ENCODE results near the gene MC4R. TPM values are rescaled to one million over a fixed set of nuclear protein-coding genes. Genes with fewer than 3 reads are reported as not detected.

MC4R gene
- total and polyA plus RNA-seq, 7 donors: not detected

- 86 to 93% (median 92%) methylated on average over 1 of the region's 1 CpG for WGBS, 3 donors
- ATAC-seq: no peak
- Histone ChIP-seq H3K9me3 (no peaks in the 10 kb centered on the region), H3K4me3 (no peak overlapping the region), H3K4me1 (no peaks in the 10 kb centered on the region), H3K27ac (no peak overlapping the region), H3K27me3 (ENCODE audit: insufficient read depth in 3 of 3, low read length in 2 of 3) (no peaks in the 10 kb centered on the region), H3K36me3 (ENCODE audit: insufficient read depth in 1 of 2, low read depth in 1 of 2) (no peaks in the 10 kb centered on the region)
- no peak for DNase-seq
- intact Hi-C loops (cut with DNase I): no loop called here
- no peak for TF ChIP-seq CTCF (IDR thresholded peaks at IDR 0.05)
Measured at GRCh38 chr18:60358516-60358915, 14.1 kb downstream of the MC4R start.

DNA sequence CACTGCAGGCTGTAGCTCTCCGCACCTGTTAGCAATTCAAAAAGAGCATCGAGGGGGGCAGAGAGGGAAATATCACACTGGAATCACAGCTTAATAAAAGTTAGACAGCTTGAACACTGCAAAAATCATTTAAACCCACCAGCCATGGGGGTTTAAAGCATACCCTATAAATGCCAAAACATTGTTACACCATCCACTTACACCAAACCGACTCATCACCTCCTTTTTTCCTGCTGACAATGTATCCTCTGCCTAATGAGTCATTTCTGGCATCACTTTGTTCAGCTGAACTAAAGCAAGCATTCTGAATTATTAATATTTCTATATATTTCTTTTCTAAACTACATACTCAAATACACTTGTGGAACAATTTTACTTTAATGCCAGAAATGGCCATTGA lies 21.6 kb downstream of the MC4R start:
- DNase-seq (no peak), ATAC-seq (no peak)
- H3K27me3 ChIP-seq (ENCODE audit: insufficient read depth in 3 of 3, low read length in 2 of 3): no peaks in the 10 kb centered on the region
- no peaks in the 10 kb centered on the region for H3K36me3 ChIP-seq (ENCODE audit: insufficient read depth in 1 of 2, low read depth in 1 of 2)
- no peaks in the 10 kb centered on the region for H3K4me1 ChIP-seq
- H3K9me3 ChIP-seq: no peaks in the 10 kb centered on the region
- no peak for TF ChIP-seq CTCF (IDR thresholded peaks at IDR 0.05)
- H3K27ac ChIP-seq: no peak overlapping the region
- no peak overlapping the region for H3K4me3 ChIP-seq
- intact Hi-C loops (cut with DNase I): no loop called here
- 53 to 74% (median 54%) methylated on average over 3 of the region's 3 CpGs for WGBS, 3 donors

- no peak overlapping the region for H3K27ac ChIP-seq
- H3K4me1 ChIP-seq: no peaks in the 10 kb centered on the region
- intact Hi-C loops (cut with DNase I): no loop called here
- no peak for DNase-seq
- TF ChIP-seq CTCF (IDR thresholded peaks at IDR 0.05): no peak
- H3K27me3 ChIP-seq (ENCODE audit: insufficient read depth in 3 of 3, low read length in 2 of 3): no peaks in the 10 kb centered on the region
- H3K36me3 ChIP-seq (ENCODE audit: insufficient read depth in 1 of 2, low read depth in 1 of 2): no peaks in the 10 kb centered on the region
- ATAC-seq: no peak
- H3K4me3 ChIP-seq: no peak overlapping the region
- no peaks in the 10 kb centered on the region for H3K9me3 ChIP-seq
- WGBS, 3 donors: 43 to 53% (median 50%) methylated on average over 1 of the region's 1 CpG
Measured at GRCh38 chr18:60350150-60350549, 22.4 kb downstream of the MC4R start.

DNA sequence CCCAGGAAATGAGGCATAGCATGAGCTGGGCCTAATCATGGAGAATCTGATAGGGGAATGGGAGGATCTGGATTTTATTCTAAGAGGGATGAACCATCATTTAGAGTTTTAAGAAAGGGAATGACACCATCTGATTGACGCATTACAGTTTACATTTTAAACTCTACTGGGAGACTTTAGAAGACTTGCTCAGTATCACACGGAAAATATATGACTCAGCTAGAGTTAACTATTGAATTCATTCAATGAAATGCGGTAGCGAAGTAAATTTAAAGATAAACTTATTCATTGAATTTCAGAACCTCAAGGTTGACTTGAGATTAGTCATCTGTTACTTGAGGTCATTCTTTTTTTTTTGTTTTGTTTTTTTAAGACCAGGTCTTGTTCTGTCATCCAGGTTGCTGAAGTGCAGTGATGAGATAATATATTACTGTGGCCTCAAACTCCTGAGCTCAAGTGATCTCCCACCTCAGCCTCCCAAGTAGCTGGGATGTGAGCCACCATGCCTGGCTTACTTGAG lies 25.0 kb downstream of the MC4R start:
- Histone ChIP-seq H3K9me3 (no peaks in the 10 kb centered on the region), H3K4me3 (no peak overlapping the region), H3K27ac (no peak overlapping the region), H3K36me3 (ENCODE audit: insufficient read depth in 1 of 2, low read depth in 1 of 2) (no peaks in the 10 kb centered on the region), H3K27me3 (ENCODE audit: insufficient read depth in 3 of 3, low read length in 2 of 3) (no peaks in the 10 kb centered on the region), H3K4me1 (no peaks in the 10 kb centered on the region)
- WGBS, 3 donors: 94 to 95% (median 95%) methylated on average over 4 of the region's 4 CpGs
- no peak for TF ChIP-seq CTCF (IDR thresholded peaks at IDR 0.05)
- intact Hi-C loops (cut with DNase I): no loop called here
- DNase-seq (no peak), ATAC-seq (no peak)

GRCh38 chr18:60339018-60339417 lies 33.6 kb downstream of the MC4R start:
- H3K27me3 ChIP-seq (ENCODE audit: insufficient read depth in 3 of 3, low read length in 2 of 3): no peaks in the 10 kb centered on the region
- H3K36me3 ChIP-seq (ENCODE audit: insufficient read depth in 1 of 2, low read depth in 1 of 2): no peaks in the 10 kb centered on the region
- intact Hi-C loops (cut with DNase I): no loop called here
- peaks cover 3% of the 10 kb centered on the region for H3K9me3 ChIP-seq
- H3K27ac ChIP-seq: no peak overlapping the region
- H3K4me1 ChIP-seq: no peaks in the 10 kb centered on the region
- DNase-seq (no peak), ATAC-seq (no peak)
- 25 to 75% (median 65%) methylated on average over 1 of the region's 1 CpG for WGBS, 3 donors
- H3K4me3 ChIP-seq: no peak overlapping the region
- no peak for TF ChIP-seq CTCF (IDR thresholded peaks at IDR 0.05)

Data from psoas muscle (tissue), 8 donors.